Measurements from ENCODE around the gene RAD21L1.

RAD21L1 gene

DNA sequence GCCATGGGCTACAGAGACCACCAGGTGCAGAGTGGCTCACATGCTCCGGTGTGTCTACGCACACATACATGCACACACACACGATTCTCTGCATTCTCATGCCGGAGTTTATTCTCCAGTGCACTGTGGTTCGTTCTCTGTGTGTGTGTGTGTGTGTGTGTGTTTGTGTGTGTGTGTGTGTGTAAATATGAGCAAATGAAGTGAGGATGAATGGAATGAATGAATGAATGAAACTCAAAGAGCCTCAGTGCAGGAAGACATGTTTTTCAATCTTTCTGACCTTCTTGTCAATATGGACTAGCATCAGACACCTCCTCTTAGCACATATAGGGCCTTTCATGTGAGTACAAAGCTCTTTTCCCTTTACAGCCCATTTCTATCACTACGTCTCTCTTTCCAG lies 42.7 kb upstream of the RAD21L1 start:
- no peak overlapping the region for H3K4me3 ChIP-seq (ENCODE audit: control insufficient read depth, low read depth, low read length)
- TF ChIP-seq, protein P1, sequence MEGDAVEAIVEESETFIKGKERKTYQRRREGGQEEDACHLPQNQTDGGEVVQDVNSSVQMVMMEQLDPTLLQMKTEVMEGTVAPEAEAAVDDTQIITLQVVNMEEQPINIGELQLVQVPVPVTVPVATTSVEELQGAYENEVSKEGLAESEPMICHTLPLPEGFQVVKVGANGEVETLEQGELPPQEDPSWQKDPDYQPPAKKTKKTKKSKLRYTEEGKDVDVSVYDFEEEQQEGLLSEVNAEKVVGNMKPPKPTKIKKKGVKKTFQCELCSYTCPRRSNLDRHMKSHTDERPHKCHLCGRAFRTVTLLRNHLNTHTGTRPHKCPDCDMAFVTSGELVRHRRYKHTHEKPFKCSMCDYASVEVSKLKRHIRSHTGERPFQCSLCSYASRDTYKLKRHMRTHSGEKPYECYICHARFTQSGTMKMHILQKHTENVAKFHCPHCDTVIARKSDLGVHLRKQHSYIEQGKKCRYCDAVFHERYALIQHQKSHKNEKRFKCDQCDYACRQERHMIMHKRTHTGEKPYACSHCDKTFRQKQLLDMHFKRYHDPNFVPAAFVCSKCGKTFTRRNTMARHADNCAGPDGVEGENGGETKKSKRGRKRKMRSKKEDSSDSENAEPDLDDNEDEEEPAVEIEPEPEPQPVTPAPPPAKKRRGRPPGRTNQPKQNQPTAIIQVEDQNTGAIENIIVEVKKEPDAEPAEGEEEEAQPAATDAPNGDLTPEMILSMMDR (conservative IDR thresholded peaks at IDR 0.05; ENCODE audit: control insufficient read depth, insufficient read depth, low read depth, low read length): no peak
- DNase-seq (ENCODE audit: low read depth): no peak

DNA sequence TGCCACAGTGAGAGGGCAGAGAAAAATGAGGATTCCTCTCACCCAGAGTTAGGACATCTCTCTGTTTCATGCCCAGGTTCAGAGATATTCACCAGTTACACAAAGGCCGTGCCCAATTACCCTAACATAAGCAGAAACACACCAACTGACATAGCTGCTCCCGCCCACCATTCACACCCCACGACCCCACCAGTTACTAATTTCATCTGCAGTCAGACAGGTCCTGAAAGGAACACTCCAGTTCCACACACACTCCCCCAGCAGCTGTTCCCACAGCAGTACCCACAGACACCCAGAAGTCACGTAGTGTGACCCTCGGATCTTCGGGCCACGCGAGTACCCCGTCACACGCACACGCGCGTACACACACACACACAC lies 41.6 kb upstream of the RAD21L1 start:
- TF ChIP-seq, protein P1 (conservative IDR thresholded peaks at IDR 0.05; ENCODE audit: control insufficient read depth, insufficient read depth, low read depth, low read length): no peak
- H3K4me3 ChIP-seq (ENCODE audit: control insufficient read depth, low read depth, low read length): no peak overlapping the region
- DNase-seq (ENCODE audit: low read depth): no peak

DNA sequence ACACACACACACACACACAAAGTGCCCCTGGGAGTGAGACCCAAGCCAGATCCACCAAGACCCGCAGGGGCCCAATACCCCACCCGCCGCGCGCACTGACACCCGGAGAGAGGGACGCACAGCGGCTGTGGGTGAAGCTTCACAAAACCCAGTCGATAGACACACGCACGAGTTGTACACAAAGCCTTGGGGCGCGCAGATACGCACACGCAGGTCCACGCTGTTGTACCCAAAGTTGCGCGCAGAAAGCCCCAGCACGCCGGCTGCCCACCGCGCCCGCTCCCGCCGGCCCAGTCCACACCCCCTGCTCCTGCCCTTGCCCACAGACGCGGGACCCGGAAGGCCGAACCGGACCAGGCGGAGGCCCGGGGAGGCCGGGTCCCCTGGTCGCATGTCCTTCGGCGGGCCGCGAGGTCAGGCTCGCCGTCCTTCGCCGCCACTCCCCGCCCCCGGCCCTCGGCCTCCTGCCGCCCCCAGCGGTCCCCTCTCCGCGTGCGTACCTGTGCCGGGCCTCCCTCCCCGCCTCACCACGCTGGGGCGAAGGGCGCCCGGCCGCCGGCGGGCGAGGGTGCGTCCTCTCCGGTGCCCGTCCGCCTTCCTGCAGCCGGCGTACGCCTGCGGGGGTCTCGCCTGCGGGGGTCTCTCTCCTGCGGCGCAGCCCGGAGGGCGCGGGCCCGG lies 41.1 kb upstream of the RAD21L1 start, which contains the start of gene TMEM74B:
Gene TMEM74B, minus strand, starts transcription at position 344 of the 678 bp plus-strand sequence. CDS start 1,180 bp downstream, outside the sequence.
- DNase-seq (ENCODE audit: low read depth): no peak
- TF ChIP-seq, protein P1 (conservative IDR thresholded peaks at IDR 0.05; ENCODE audit: control insufficient read depth, insufficient read depth, low read depth, low read length): no peak
- H3K4me3 ChIP-seq (ENCODE audit: control insufficient read depth, low read depth, low read length): peak within 1 kb of the TSS; percentile 10

DNA sequence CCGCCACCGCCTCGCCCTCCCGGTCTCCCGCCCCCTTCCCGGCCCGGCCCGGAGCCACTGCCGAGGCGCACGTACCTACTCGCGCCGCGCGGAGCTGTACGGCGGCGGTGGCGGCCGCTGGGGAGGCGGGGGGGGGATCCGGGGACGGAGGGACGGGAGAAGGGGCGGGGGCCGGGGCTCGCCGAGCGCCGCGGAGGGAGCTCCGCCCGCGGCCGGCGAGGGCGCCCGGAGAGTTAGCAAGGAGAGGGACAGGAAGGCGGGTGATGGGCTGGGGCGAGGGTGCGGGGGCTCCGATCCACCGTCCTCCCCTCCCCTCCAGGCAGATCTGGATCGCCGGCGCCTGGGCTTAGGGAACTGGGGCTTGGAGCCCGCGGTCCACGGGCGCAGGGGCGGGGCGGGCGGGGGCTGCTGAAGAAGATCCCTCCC lies 40.5 kb upstream of the RAD21L1 start:
- TF ChIP-seq, protein P1 (conservative IDR thresholded peaks at IDR 0.05; ENCODE audit: control insufficient read depth, insufficient read depth, low read depth, low read length): no peak
- H3K4me3 ChIP-seq (ENCODE audit: control insufficient read depth, low read depth, low read length): peak overlapping the region; percentile 10

DNA sequence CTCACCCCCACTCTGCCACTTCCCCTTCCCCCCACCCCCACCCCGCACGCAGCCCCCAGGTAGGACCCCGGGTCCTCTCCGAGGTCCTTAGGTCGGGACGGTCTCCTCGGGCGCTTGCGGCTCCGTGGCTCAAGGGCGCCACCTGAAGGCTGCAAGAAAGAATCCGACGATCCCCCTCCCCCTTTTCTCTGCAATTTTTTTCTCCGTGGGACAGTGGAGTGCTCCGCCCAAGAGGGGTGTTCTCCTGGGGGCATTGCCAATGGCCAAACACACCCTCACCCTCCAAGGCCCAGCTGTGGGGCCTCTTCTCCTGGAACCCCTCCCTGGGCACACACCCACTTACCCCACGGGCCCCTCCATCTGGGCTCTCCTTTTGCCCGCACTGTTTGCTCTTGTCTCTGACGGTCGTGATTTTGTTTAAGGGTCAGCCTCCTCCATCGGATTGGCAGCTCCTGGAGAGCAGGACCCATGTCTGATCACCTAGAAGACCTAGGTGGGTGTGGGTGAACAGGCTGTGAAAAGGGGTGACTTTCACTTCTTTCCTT lies 40.0 kb upstream of the RAD21L1 start:
- H3K4me3 ChIP-seq (ENCODE audit: control insufficient read depth, low read depth, low read length): no peak overlapping the region
- peak; percentile 41 for DNase-seq (ENCODE audit: low read depth)
- TF ChIP-seq, protein P1 (conservative IDR thresholded peaks at IDR 0.05; ENCODE audit: control insufficient read depth, insufficient read depth, low read depth, low read length): peak; percentile 63

More for the DNA sequence above, 40.5 kb upstream of the RAD21L1 start:
- no peak for DNase-seq (ENCODE audit: low read depth)

DNA sequence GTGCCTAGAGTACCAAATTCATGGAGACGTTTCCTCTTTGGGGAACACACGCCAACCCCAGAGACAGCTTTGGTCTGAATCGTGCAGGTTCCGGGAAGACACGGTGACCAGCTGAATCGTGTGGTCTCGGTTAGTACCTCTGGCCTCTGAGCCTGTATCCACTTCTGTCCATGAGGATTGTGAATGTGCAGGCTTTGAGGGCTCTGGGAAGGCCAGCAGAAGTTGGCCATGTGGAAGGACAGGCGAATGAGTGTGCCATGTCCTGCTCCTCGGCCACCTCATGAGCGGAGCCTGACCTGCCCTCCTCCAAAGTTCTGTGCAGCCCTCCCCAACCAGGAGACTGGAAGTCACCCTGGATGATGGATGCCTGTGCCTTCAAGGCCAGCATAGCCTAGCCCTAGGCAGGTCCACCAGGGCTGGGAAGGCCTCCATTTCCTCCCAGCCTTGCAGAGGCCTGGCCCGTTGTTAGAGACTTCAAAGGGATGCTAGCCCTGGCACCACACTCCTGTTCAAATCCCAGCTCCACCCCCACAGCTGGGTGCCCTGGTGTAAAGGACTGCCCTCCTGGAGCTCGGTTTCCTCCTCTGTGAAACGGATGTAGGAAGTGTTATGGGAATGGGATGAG lies 39.4 kb upstream of the RAD21L1 start:
- no peak overlapping the region for H3K4me3 ChIP-seq (ENCODE audit: control insufficient read depth, low read depth, low read length)
- no peak for DNase-seq (ENCODE audit: low read depth)
- TF ChIP-seq, protein P1 (conservative IDR thresholded peaks at IDR 0.05; ENCODE audit: control insufficient read depth, insufficient read depth, low read depth, low read length): no peak

Data from fibroblast of mammary gland (primary cell).